H9 (cell line): Measurements from ENCODE around the gene ENO4. TPM values are rescaled to one million over a fixed set of nuclear protein-coding genes. Genes with fewer than 3 reads are reported as not detected.

ENCODE experiments used
- DNase-seq: peaks from one replicate; pipeline ENCODE4 v3.0.0-alpha.2; 2017
- H2AFZ ChIP-seq: one replicate; pipeline ENCODE4 v1.6.1; 2013; ENCODE audit warnings: mild to moderate bottlenecking, low read length, control low read depth, moderate library complexity
- H2AK5ac ChIP-seq: 2 replicates; pipeline ENCODE4 v1.6.1; 2013; ENCODE audit warnings: low read length, control low read depth, mixed read lengths; ENCODE audit not compliant: insufficient read length
- H2BK120ac ChIP-seq: one replicate; pipeline ENCODE4 v1.6.1; 2013; ENCODE audit warnings: low read depth, mild to moderate bottlenecking, low read length, control low read depth, inconsistent platforms; ENCODE audit not compliant: poor library complexity, severe bottlenecking
- H2BK12ac ChIP-seq: 2 replicates; pipeline ENCODE4 v1.6.1; 2013; ENCODE audit warnings: low read length, control low read depth, mixed read lengths, low read depth; ENCODE audit not compliant: insufficient read length
- H2BK15ac ChIP-seq: 2 replicates; pipeline ENCODE4 v1.6.1; 2013; ENCODE audit warnings: low read depth, low read length, control low read depth
- H2BK20ac ChIP-seq: one replicate; pipeline ENCODE4 v1.6.1; 2013; ENCODE audit warnings: low read depth, mild to moderate bottlenecking, low read length, control low read depth, inconsistent platforms; ENCODE audit not compliant: poor library complexity, severe bottlenecking
- H2BK5ac ChIP-seq: 2 replicates; pipeline ENCODE4 v1.6.1; 2013; ENCODE audit warnings: low read length, control low read depth, mixed read lengths; ENCODE audit not compliant: insufficient read length
- H3K14ac ChIP-seq: 2 replicates; pipeline ENCODE4 v1.6.1; 2013; ENCODE audit warnings: low read length, control low read depth; ENCODE audit not compliant: insufficient read depth
- H3K18ac ChIP-seq: 2 replicates; pipeline ENCODE4 v1.6.1; 2013; ENCODE audit warnings: low read depth, mild to moderate bottlenecking, mixed read lengths, low read length, control low read depth; ENCODE audit not compliant: insufficient read length
- H3K23ac ChIP-seq: 2 replicates; pipeline ENCODE4 v1.6.1; 2013; ENCODE audit warnings: low read length, control low read depth, mixed read lengths, low read depth; ENCODE audit not compliant: insufficient read length
- H3K23me2 ChIP-seq: 2 replicates; pipeline ENCODE4 v1.6.1; 2013; ENCODE audit warnings: low read depth, mild to moderate bottlenecking, mixed read lengths, low read length, control low read depth; ENCODE audit not compliant: insufficient read length, poor library complexity, severe bottlenecking
- H3K27ac ChIP-seq: 2 replicates; pipeline ENCODE4 v1.5.1; 2013; ENCODE audit warnings: low read length, control low read depth, mixed read lengths, low read depth; ENCODE audit not compliant: insufficient read length
- H3K27me3 ChIP-seq: 2 replicates; pipeline ENCODE4 v1.6.1; 2013; ENCODE audit warnings: low read length, control low read depth, inconsistent platforms; ENCODE audit not compliant: insufficient read depth
- H3K4ac ChIP-seq: 2 replicates; pipeline ENCODE4 v1.6.1; 2013; ENCODE audit warnings: low read depth, mild to moderate bottlenecking, control low read depth, inconsistent platforms, low read length, moderate library complexity
- H3K4me1 ChIP-seq: 2 replicates; pipeline ENCODE4 v1.6.1; 2013; ENCODE audit warnings: low read length, control low read depth, inconsistent platforms; ENCODE audit not compliant: insufficient read depth
- H3K4me2 ChIP-seq: 2 replicates; pipeline ENCODE4 v1.6.1; 2013; ENCODE audit warnings: low read length, control low read depth, mixed read lengths; ENCODE audit not compliant: insufficient read length, insufficient read depth
- H3K56ac ChIP-seq: 2 replicates; pipeline ENCODE4 v1.6.1; 2013; ENCODE audit warnings: low read depth, mild to moderate bottlenecking, mixed read lengths, low read length, control low read depth; ENCODE audit not compliant: insufficient read length
- H3K79me1 ChIP-seq: 2 replicates; pipeline ENCODE4 v1.6.1; 2013; ENCODE audit warnings: low read depth, mild to moderate bottlenecking, moderate library complexity, low read length, control low read depth, inconsistent platforms; ENCODE audit not compliant: insufficient read depth, poor library complexity, severe bottlenecking
- H3K79me2 ChIP-seq: 2 replicates; pipeline ENCODE4 v1.6.1; 2013; ENCODE audit warnings: low read length, control low read depth, inconsistent platforms; ENCODE audit not compliant: insufficient read depth
- H3K9ac ChIP-seq: 2 replicates; pipeline ENCODE4 v1.6.1; 2013; ENCODE audit warnings: low read length, control low read depth, mixed read lengths; ENCODE audit not compliant: insufficient read length; ENCODE audit errors: extremely low read depth
- H3K9me3 ChIP-seq: one replicate; pipeline ENCODE4 v1.6.1; 2013; ENCODE audit warnings: low read depth, low read length, inconsistent platforms; ENCODE audit not compliant: control insufficient read depth
- H3T11ph ChIP-seq: one replicate; pipeline ENCODE4 v1.6.1; 2013; ENCODE audit warnings: mild to moderate bottlenecking, low read length, control low read depth, inconsistent platforms
- H4K20me1 ChIP-seq: one replicate; pipeline ENCODE4 v1.6.1; 2013; ENCODE audit not compliant: control insufficient read depth, insufficient read length, insufficient read depth
- H4K5ac ChIP-seq: 2 replicates; pipeline ENCODE4 v1.6.1; 2013; ENCODE audit warnings: low read depth, mild to moderate bottlenecking, mixed read lengths, low read length, control low read depth; ENCODE audit not compliant: insufficient read length
- H4K8ac ChIP-seq: replicated peaks from 2 replicates; pipeline ENCODE4 v1.6.1; 2013; ENCODE audit warnings: low read length, control low read depth, mixed read lengths, low read depth; ENCODE audit not compliant: insufficient read length
- H4K91ac ChIP-seq: 2 replicates; pipeline ENCODE4 v1.6.1; 2013; ENCODE audit warnings: low read depth, mild to moderate bottlenecking, moderate library complexity, mixed read lengths, low read length, control low read depth; ENCODE audit not compliant: insufficient read length
- H3K27ac Mint-ChIP-seq, 3 experiments: 2 replicates in 2 of 3; 3 replicates in 1 of 3; pipeline ENCODE4 v1.8.0; 2020 to 2021; ENCODE audit warnings: mixed read lengths in 3 of 3, mild to moderate bottlenecking in 1 of 3, moderate library complexity in 1 of 3
- H3K27me3 Mint-ChIP-seq: 2 replicates; pipeline ENCODE4 v1.8.0; 2021; ENCODE audit warnings: low read depth, mild to moderate bottlenecking, moderate library complexity, mixed read lengths
- H3K36me3 Mint-ChIP-seq, 3 experiments: 2 replicates in 2 of 3; 3 replicates in 1 of 3; pipeline ENCODE4 v1.8.0; 2020 to 2021; ENCODE audit warnings: low read depth in 3 of 3, mixed read lengths in 3 of 3; ENCODE audit not compliant: insufficient read depth in 1 of 3
- H3K4me1 Mint-ChIP-seq, 2 experiments: 2 replicates each; pipeline ENCODE4 v1.8.0; 2020; ENCODE audit warnings: mixed read lengths in 2 of 2
- H3K4me3 Mint-ChIP-seq, 2 experiments: 2 replicates in 1 of 2; 3 replicates in 1 of 2; pipeline ENCODE4 v1.8.0; 2020 to 2021; ENCODE audit warnings: mild to moderate bottlenecking in 2 of 2, mixed read lengths in 2 of 2, moderate library complexity in 1 of 2
- H3K9me3 Mint-ChIP-seq, 2 experiments: 2 replicates in 1 of 2; 3 replicates in 1 of 2; pipeline ENCODE4 v1.8.0; 2020; ENCODE audit warnings: mild to moderate bottlenecking in 2 of 2, mixed read lengths in 2 of 2, moderate library complexity in 1 of 2
- CTCF ChIP-seq: fragments of 200-600 bp; sonication (generic); conservative IDR thresholded peaks from 3 replicates; pipeline ENCODE4 v1.8.0; 2021; ENCODE audit warnings: antibody characterized with exemption, mild to moderate bottlenecking
- total RNA-seq: library from RNA; stranded (reverse); gene quantifications from 2 replicates; pipeline ENCODE4 v1.2.1, GENCODE V29; 2021

Gene ENO4
- total RNA-seq, 1 experiment from 2014 or later, result 0.26 TPM

GRCh38 chr10:116893686-116894037 lies 44.4 kb downstream of the ENO4 start:
- no peak overlapping the region for H4K91ac ChIP-seq
- H3K18ac ChIP-seq, result no peak overlapping the region
- no peak overlapping the region for H2BK20ac ChIP-seq
- H2AK5ac ChIP-seq, result no peak overlapping the region
- H3K27ac ChIP-seq, result no peak overlapping the region
- H3K4me1 Mint-ChIP-seq, result peaks cover 14 to 24% of the 10 kb centered on the region in 2 experiments
- H3K4me3 Mint-ChIP-seq, result no peak overlapping the region
- H2BK5ac ChIP-seq, result no peak overlapping the region
- peaks cover 0 to 2% (median 0%) of the 10 kb centered on the region in 3 experiments; a peak in 1 of 7 replicates for H3K36me3 Mint-ChIP-seq
- no peak for DNase-seq
- no peak overlapping the region for H4K8ac ChIP-seq
- H3K79me2 ChIP-seq, result no peaks in the 10 kb centered on the region
- H3K56ac ChIP-seq, result no peak overlapping the region
- H3K9me3 ChIP-seq, result no peaks in the 10 kb centered on the region
- peaks cover 10% of the 10 kb centered on the region; the same call in 1 of the 2 replicates for H3K4me1 ChIP-seq
- H2BK12ac ChIP-seq, result no peak overlapping the region
- no peaks in the 10 kb centered on the region for H3K23me2 ChIP-seq
- H3K27me3 ChIP-seq, result no peaks in the 10 kb centered on the region
- no peak overlapping the region for H3K4ac ChIP-seq
- H4K20me1 ChIP-seq, result no peaks in the 10 kb centered on the region
- H3K4me2 ChIP-seq, result no peak overlapping the region
- H3K27me3 Mint-ChIP-seq, result no peaks in the 10 kb centered on the region
- H3K27ac Mint-ChIP-seq, result no peak overlapping the region
- H3T11ph ChIP-seq, result no peak overlapping the region
- no peak overlapping the region for H4K5ac ChIP-seq
- no peak overlapping the region for H3K14ac ChIP-seq
- no peaks in the 10 kb centered on the region for H3K9me3 Mint-ChIP-seq
- H2BK120ac ChIP-seq, result no peak overlapping the region
- no peak overlapping the region for H3K23ac ChIP-seq
- no peak overlapping the region for H3K9ac ChIP-seq
- H3K79me1 ChIP-seq, result no peaks in the 10 kb centered on the region
- H2AFZ ChIP-seq, result no peak overlapping the region
- H2BK15ac ChIP-seq, result no peak overlapping the region
- no peak for TF ChIP-seq CTCF
